Measurements from ENCODE around the gene DLX5.

The DLX5 gene

GRCh38 chr7:97013134-97013844, 11.3 kb downstream of the DLX5 start:
- in situ Hi-C loops (cut with MboI; ENCODE audit: low sequenced_read_pairs, unreplicated experiment) = no loop called here
- no peak for TF ChIP-seq CTCF (IDR thresholded peaks at IDR 0.05; ENCODE audit: borderline replicate concordance, control extremely low read depth, extremely low read depth, insufficient read depth, missing control alignments)

GRCh38 chr7:97012365-97013133, 12.1 kb downstream of the DLX5 start:
- DNase-seq (ENCODE audit: low spot score) = no peak
- no peak for TF ChIP-seq CTCF (IDR thresholded peaks at IDR 0.05; ENCODE audit: borderline replicate concordance, control extremely low read depth, extremely low read depth, insufficient read depth, missing control alignments)
- in situ Hi-C loops (cut with MboI; ENCODE audit: low sequenced_read_pairs, unreplicated experiment) = no loop called here

More at GRCh38 chr7:97013134-97013844, 11.3 kb downstream of the DLX5 start:
- no peak for DNase-seq (ENCODE audit: low spot score)

- in situ Hi-C loops (cut with MboI; ENCODE audit: low sequenced_read_pairs, unreplicated experiment) = no loop called here
- DNase-seq (ENCODE audit: low spot score) = no peak
Observed at GRCh38 chr7:97011536-97012364, 12.9 kb downstream of the DLX5 start.

GRCh38 chr7:97011104-97011503, 13.5 kb downstream of the DLX5 start:
- in situ Hi-C loops (cut with MboI; ENCODE audit: low sequenced_read_pairs, unreplicated experiment) = no loop called here
- TF ChIP-seq CTCF (IDR thresholded peaks at IDR 0.05; ENCODE audit: borderline replicate concordance, control extremely low read depth, extremely low read depth, insufficient read depth, missing control alignments) = no peak
- no peak for DNase-seq (ENCODE audit: low spot score)

More at GRCh38 chr7:97011536-97012364, 12.9 kb downstream of the DLX5 start:
- TF ChIP-seq CTCF (IDR thresholded peaks at IDR 0.05; ENCODE audit: borderline replicate concordance, control extremely low read depth, extremely low read depth, insufficient read depth, missing control alignments) = no peak

GRCh38 chr7:97009753-97010732, 14.6 kb downstream of the DLX5 start:
- TF ChIP-seq CTCF (IDR thresholded peaks at IDR 0.05; ENCODE audit: borderline replicate concordance, control extremely low read depth, extremely low read depth, insufficient read depth, missing control alignments) = no peak
- no peak for DNase-seq (ENCODE audit: low spot score)
- in situ Hi-C loops (cut with MboI; ENCODE audit: low sequenced_read_pairs, unreplicated experiment) = no loop called here
